Endometrial microvascular endothelial cells (primary cell): ENCODE results near the gene MCC. TPM values are rescaled to one million over a fixed set of nuclear protein-coding genes. Genes with fewer than 3 reads are reported as not detected.

Experiments
- in situ Hi-C: cut with HindIII; loops from 2 replicates; pipeline ENCODE4 v1.10.0; 2017; ENCODE audit warnings: low sequenced_read_pairs, low pct_unique_long_range_greater_than_20kb; ENCODE audit errors: inconsistent ontology term
- total RNA-seq: library from RNA; depleted of rRNA; stranded (reverse); fragments of >200 nt; gene quantifications from one replicate; pipeline ENCODE4 v1.2.3, GENCODE V29; 2015; ENCODE audit errors: inconsistent ontology term

Gene MCC
- total RNA-seq, 1 donor from 2014 or later = 39.8 TPM

DNA sequence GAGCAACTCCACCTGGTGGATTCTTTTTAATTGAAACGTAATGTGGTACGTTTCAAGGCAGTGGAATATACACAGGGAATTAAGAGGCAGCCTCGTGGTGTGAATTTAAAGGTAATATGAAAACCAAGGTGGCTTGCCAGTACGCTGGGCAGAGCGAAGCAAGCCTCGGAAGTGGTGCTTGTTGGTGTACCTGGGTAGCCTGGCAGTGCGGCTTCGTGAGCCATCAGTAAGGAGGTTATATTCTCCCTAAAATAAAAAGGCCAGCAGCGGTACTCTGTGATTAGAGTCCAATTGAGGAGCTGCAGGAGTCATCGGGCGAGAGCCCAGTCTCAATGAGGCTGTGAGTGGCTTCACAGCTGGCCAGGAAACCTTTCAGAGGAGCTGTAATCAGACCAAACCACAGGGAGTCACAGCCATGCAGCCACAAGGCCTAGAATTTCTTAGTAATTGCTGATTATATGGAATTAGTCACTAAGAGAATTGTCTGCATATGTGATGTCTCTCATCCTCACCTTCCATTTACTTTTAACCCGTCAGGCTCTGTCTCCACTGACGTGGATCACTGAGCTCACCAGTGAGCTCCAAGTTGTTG lies 454.0 kb downstream of the MCC start:
- in situ Hi-C loops = no loop called here

GRCh38 chr5:113031557-113031956 lies 456.7 kb downstream of the MCC start:
- in situ Hi-C loops = no loop called here

- in situ Hi-C loops = no loop called here
Observed at GRCh38 chr5:113031104-113031503, 457.1 kb downstream of the MCC start.

DNA sequence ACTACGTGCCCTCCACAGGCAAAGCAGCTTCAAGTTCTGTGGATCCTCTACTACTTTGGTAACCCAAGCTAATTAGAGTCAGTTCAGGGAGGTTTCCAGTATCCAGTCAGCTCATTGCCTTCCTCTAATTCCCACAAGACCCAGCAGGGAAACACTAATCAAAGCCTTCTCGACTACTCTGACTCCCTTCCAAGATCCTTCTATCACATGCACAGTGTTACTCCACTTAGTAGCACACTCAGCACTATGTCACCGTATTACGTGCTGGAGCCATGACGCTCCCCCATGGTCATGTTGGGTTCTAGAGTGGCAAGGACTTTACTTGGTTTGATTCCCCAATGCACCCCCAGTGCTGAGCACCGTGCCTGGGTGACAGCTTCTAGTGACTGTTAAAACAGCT lies 458.6 kb downstream of the MCC start:
- in situ Hi-C loops = no loop called here

GRCh38 chr5:113027431-113027830 lies 460.8 kb downstream of the MCC start:
- in situ Hi-C loops = no loop called here

DNA sequence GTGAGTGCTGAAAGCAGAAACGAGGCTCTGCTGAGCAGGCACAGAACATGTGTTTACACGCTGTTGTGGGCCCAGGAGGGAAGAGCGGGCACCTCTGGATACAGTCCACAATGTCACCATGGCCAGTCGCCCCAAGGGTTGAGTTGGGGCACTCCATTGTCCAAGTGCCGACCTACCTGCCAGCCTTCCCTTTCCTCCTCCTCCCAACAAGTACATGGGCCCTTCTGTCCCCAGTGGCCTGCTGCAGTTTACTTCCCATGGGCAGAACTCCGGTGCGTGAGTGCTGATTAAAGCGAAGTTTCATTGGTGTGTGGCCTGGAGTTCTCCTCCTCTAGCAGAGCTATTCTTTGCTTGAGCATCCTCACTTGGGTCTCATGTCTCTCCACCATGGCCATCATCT lies 461.2 kb downstream of the MCC start:
- in situ Hi-C loops = no loop called here

GRCh38 chr5:113026211-113026610 lies 462.0 kb downstream of the MCC start:
- in situ Hi-C loops = no loop called here

GRCh38 chr5:113025596-113025995 lies 462.7 kb downstream of the MCC start:
- in situ Hi-C loops = no loop called here

GRCh38 chr5:113024076-113024697 lies 464.1 kb downstream of the MCC start:
- in situ Hi-C loops = no loop called here

DNA sequence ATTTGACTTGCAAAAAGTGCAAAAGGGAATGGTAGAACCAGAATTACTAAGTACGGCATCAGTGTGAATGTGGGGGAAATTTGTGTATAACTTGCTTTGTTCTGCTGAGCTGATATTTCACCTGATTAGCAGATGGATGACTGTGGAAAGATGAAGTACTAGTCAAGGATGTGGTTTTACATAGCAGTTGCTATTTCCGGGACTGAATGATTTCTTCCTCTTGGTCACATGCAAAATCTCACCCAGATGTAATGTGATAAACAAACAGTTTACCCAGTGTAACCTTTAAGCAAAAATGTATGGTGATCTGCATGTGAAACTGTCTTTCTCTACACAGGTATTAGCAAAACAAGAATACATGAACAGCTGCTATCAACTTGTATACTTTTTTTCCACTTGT lies 465.6 kb downstream of the MCC start:
- in situ Hi-C loops = no loop called here

GRCh38 chr5:113020461-113021273 lies 467.6 kb downstream of the MCC start:
- in situ Hi-C loops = no loop called here

GRCh38 chr5:113017881-113018635 lies 470.2 kb downstream of the MCC start:
- in situ Hi-C loops = no loop called here

GRCh38 chr5:113005454-113005853 lies 482.8 kb downstream of the MCC start:
- in situ Hi-C loops = no loop called here

DNA sequence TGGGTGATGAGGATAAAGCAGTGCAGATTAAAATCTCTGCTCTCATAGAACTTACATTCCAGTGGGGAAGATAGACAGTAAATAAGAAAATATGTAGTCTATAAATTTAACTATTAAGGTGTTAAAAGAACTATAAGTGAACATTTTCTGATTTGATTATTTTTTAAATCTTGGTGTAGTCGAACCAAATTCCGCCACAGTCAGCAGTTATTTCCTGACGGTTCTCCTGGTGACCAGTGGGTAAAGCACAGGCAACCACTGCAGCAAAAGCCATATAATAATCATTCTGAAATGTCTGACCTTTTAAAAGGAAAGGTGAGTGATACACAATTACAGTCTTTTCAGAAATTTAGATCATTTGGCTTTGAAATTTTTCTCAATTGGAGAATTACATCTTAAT lies 484.5 kb downstream of the MCC start:
- in situ Hi-C loops = no loop called here

DNA sequence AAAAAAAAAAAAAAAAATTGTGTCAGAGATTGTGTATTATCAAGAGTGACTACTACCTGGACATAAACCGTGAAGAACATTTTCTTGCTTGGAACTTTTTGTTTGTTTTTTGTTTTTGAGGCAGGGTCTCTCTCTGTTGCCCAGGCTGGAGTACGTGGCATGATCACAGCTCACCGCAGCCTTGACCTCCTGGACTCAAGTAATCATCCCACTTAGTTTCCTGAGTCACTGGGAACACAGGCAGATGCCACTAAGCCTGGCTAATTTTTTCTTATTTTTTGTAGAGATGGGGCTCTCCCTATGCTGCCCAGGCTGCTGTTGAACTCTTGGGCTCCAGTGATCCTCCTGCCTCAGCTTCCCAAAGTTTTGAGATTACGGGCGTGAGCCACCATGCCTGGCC lies 485.8 kb downstream of the MCC start:
- in situ Hi-C loops = no loop called here

GRCh38 chr5:113000466-113000865 lies 487.8 kb downstream of the MCC start:
- in situ Hi-C loops = no loop called here

DNA sequence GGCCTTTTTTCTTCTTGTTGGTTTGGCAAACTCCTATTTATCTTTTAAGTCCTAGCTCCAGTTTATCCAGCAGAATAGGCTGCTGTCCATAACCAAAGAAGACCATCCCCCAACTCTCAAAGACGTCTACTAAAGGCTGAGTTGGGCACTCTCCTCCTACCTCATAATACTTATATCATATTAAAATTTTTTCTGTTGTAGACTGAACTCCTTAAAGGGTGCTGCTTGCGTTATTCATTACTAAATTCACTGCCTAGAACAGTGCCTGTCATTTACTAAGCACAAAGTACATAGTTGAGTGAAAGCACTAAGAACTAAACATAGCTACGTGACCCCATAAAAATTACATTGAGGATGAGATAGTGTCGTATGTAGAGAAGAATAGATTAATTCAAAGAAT lies 490.0 kb downstream of the MCC start:
- in situ Hi-C loops = no loop called here

DNA sequence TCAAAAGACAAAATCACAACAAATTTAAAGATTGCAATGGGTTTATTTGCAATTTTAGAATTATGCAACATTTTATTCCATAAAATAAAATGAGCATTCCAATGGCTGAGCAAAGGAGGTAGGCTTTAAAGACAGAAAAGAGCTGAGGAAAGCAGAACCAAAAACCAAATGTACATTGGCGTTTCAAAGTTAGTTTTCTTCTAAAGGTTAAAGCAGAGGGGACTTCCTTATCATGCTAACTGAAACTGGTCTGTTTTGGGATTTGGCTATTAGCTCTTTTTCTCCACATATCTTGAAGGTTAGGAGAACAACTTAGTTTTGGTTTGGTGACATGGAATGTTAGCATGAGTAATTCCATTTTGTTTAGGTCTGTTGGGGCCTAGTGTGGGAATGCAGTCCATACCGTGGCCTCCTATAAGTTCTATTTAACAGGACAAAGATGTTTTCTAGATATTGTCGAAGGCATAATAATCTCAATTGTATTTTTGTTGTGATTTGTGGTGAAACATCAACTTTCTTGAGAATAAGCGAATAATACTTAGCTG lies 491.4 kb downstream of the MCC start:
- in situ Hi-C loops = no loop called here
